ENCODE measurements around the gene MTOR.
A peak's percentile ranks its signal among the peaks of the same experiment; 100 is the strongest.
"Not testable (repeated sequence)": the region's sequence is repeated elsewhere in the genome, so short reads cannot be mapped to it uniquely, and the experiment has no call there.

The MTOR gene

GRCh38 chr1:11180342-11180744, 82.0 kb downstream of the MTOR start:
- peak; percentile 4 for DNase-seq (ENCODE audit: low spot score)

DNA sequence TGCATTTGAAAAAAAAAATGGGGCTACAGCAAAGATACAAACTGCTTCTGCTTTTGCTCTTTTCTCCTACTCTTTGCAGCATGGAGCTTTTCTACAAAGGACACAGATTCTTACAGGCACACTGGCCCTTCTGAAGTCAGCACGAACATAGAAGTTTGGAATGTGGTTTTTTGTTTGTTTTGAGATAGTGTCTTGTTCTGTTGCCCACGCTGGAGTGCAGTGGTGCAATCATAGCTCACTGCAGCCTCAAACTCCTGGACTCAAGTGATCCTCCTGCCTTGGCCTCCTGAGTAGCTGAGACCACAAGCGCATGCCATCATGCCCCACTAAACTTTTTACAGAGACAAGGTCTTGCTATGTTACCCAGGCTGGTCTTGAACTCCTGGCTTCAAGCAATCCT, 82.6 kb downstream of the MTOR start:
- DNase-seq (ENCODE audit: low spot score) = not testable (repeated sequence)

DNA sequence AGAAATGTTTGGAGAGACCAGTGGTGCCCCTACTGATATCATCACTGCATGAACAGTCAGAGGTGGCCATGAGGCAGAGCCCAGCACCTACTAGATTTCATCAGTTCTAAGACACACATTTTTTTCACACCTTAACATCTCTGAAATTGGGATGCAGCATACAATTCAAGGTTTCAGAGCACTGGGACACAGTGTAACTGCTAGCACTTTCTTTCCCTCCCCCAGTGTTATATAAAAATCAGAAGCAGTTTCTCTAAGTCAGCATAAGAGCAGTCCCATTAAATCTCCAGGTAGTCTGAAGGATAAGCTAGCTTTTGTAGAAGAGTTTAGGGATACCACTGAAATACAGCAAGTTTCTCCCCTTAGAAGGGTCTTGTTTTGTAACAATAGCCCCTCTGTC, 83.2 kb downstream of the MTOR start:
- no peak for DNase-seq (ENCODE audit: low spot score)

GRCh38 chr1:11178021-11179015, 84.0 kb downstream of the MTOR start:
- no peak for DNase-seq (ENCODE audit: low spot score)

DNA sequence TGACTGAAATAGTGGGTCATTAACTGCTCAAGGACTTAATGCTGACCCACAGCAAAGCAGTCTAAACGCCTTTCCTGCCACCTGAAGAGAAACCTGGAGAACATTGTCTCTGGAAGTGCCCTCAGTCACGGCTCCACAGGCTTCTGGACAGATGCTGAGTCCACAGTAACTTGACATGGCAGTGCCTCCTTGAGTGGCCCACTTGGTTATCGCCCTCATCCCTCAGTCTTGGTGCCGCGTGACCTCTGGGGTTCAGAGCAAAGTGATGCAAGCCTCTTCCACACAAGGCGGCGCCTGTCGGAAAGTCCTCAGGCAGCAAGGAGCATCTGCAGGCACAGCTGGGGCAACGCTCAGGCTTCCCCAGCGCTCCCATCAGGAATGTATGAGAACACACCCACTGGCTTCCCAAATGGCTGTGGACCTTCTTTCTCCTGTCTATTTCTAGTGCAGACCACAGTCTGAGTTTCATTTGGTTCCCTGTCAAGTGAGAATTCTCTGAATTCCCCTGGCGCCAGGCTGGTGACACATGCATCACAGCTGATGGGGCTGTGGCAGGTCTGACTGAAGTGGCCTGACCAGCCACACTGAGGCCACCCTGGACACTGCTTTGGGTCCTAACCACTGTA, 86.2 kb downstream of the MTOR start:
- DNase-seq (ENCODE audit: low spot score) = no peak

- no peak for DNase-seq (ENCODE audit: low spot score)
Measured at GRCh38 chr1:11175461-11175860, 86.9 kb downstream of the MTOR start.

DNA sequence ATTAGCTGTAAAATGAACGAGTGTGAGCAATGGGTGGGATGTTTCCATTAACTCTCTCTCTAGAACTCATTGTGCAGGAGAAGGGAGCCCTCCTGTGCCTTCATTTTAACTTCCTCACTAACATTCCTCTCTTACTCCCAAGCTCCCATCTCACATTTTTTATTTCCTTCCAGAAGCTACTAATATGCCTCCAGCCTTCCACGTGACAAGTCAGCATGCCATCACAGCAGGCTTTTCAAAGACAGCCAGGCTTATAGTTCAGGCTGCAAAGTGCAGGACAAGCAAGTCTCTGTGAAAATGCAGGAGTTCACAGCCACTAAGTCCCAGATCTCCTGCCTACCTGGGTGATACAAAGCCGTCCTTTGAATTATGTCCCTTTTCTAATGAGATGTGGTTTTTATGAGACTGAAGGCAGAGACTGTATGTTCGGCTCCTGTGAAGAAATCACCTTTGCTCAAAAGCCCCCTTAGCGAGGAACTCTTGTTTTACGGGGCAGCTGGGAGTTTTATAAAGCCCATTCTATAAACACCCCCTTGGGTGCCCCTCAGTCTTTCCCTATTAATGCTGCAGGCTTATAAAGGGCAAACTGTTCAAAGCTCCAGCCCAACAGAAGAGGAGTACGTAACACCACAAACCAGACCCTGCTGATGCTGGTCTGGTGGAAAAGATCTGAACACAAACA, 87.9 kb downstream of the MTOR start:
- DNase-seq (ENCODE audit: low spot score) = no peak

- no peak for DNase-seq (ENCODE audit: low spot score)
Measured at GRCh38 chr1:11170102-11170501, 92.2 kb downstream of the MTOR start.

DNA sequence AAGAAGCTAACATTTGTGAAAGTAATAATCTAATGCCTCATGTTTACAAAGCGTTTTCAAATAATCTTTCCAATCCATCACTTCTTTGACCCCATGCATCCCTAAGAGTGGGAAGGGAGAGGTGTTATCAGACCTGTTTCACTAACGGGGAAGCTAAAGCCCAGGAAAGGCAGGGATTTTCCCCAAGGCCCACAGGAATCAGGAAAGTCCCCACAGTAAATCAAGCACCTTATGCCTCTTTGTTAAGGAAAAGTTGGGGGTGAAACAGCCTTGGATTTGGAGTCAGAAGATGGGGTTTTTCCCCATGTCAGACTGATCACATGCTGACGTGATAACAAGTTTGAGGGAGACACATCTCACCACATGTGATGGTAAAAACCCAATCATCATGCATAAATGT, 93.1 kb downstream of the MTOR start:
- no peak for DNase-seq (ENCODE audit: low spot score)

- DNase-seq (ENCODE audit: low spot score) = no peak
Measured at GRCh38 chr1:11168731-11169130, 93.6 kb downstream of the MTOR start.

GRCh38 chr1:11166744-11167143, 95.6 kb downstream of the MTOR start:
- not testable (repeated sequence) for DNase-seq (ENCODE audit: low spot score)

GRCh38 chr1:11162752-11163151, 99.6 kb downstream of the MTOR start:
- DNase-seq (ENCODE audit: low spot score) = not testable (repeated sequence)

DNA sequence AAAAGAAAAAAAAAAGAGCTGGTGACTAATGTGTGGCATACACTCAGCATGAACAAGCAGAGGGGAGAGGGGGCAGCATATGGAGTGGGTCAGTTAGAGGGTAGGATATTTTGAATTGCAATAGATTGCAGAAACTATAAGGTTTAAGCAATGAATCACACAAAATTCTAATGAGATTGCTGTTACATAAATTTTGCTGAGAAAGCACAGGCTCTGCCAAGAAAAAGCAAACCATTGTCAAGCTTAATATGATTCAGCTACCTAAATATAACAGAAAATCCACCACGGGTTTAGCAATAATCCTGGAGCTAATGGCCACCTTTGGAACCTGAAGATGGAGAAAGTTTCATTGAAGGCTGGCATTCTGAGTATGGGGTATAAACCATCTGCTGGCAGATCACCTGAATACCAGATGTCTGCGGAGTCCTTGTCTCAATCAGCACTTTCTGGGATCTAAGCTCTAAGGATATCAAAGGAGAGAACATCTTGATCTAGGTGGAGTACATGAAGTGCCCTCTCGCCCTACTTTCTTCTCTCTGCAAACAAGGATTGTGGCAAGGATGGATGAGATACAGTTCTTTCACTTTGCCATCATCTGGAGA, 103.5 kb downstream of the MTOR start:
- no peak for DNase-seq (ENCODE audit: low spot score)

- DNase-seq (ENCODE audit: low spot score) = no peak
Measured at GRCh38 chr1:11158291-11158690, 104.1 kb downstream of the MTOR start.

GRCh38 chr1:11157867-11158266, 104.5 kb downstream of the MTOR start:
- DNase-seq (ENCODE audit: low spot score) = no peak

GRCh38 chr1:11157394-11157793, 105.0 kb downstream of the MTOR start:
- DNase-seq (ENCODE audit: low spot score) = no peak

GRCh38 chr1:11156963-11157362, 105.4 kb downstream of the MTOR start:
- no peak for DNase-seq (ENCODE audit: low spot score)

DNA sequence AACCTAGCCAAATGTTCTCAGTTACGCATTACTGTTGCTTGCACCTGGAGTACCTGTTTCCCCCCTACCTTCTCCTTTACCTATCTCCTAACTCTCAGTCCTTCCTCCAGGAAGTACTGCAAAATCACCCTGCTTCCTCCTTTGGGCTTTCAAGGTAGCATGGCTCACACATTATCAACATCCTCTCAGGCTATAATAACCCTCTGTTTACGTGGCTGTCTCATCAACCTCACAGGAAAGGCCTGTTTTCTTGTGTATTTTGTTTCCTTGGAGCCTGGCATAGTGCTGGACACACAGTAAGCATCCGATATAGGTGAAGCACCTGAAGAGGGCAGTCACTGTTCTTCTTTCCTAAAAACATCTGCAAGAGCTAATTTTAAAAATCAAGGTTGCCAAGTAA, 105.9 kb downstream of the MTOR start:
- no peak for DNase-seq (ENCODE audit: low spot score)

DNA sequence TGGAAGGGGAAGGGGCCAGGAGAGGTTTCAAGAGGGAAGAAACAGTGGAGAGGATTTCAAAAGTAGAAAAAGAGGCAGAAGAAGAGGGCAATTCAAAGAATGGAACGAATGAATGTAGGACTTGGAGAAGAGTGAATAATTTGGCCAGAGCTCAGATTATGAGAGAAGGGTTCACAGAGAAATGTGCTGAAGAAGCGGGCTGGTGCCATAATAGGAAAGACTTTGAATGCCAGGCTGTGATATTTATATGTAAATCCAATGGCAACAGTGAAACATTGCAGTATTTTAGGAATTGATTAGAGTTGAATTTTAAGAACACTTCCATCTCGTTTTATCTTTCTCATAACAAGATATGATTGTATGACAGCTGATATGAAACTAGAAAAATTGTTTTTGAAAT, 109.2 kb downstream of the MTOR start:
- no peak for DNase-seq (ENCODE audit: low spot score)

- DNase-seq (ENCODE audit: low spot score) = no peak
Measured at GRCh38 chr1:11152755-11153154, 109.6 kb downstream of the MTOR start.

GRCh38 chr1:11151826-11152612, 110.3 kb downstream of the MTOR start:
- no peak for DNase-seq (ENCODE audit: low spot score)

GRCh38 chr1:11151114-11151513, 111.2 kb downstream of the MTOR start:
- DNase-seq (ENCODE audit: low spot score) = no peak
